ENCODE results near the gene CCDC59. TPM values are rescaled to one million over a fixed set of nuclear protein-coding genes. Genes with fewer than 3 reads are reported as not detected.

The CCDC59 gene
- total RNA-seq, 1 experiment from 2014 or later, result 57.0 TPM

DNA sequence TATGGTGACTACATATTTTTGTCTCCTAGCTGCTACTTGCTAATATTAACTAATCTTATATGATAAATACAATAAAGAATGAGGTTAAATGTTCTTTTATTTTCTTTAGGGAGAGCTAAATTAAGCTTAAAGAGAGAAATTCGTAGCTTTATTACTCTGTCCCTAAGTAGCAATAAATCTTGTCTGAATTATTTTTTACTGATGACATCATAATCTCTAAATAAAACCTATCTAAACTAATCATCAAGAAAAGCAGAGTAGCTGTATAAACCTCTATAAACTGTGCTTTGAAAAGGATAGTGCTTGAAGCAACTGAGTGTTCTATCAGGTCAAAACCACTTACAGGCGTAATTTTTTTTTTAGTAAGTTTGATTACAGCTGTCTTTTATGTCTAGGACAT is 42.6 kb upstream of the CCDC59 start:
- H3K27me3 ChIP-seq (replicated peaks; ENCODE audit: control insufficient read depth, insufficient read depth, low read length), result no peaks in the 10 kb centered on the region
- H3K36me3 ChIP-seq (ENCODE audit: control insufficient read depth, insufficient read depth, low read length), result no peaks in the 10 kb centered on the region
- no peaks in the 10 kb centered on the region for H3K4me1 ChIP-seq
- no peaks in the 10 kb centered on the region for H3K9me3 ChIP-seq
- H3K4me3 Mint-ChIP-seq (ENCODE audit: unreplicated experiment), result no peak overlapping the region
- no peaks in the 10 kb centered on the region for H3K27me3 Mint-ChIP-seq (ENCODE audit: insufficient read depth, unreplicated experiment)
- H3K4me3 ChIP-seq (ENCODE audit: low read depth, low read length), result no peak overlapping the region
- ChIA-PET CTCF (no interaction called here), POLR2A (no interaction called here)
- intact Hi-C loops (cut with micrococcal nuclease; ENCODE audit: unreplicated experiment), result no loop called here
- TF ChIP-seq, protein P1, sequence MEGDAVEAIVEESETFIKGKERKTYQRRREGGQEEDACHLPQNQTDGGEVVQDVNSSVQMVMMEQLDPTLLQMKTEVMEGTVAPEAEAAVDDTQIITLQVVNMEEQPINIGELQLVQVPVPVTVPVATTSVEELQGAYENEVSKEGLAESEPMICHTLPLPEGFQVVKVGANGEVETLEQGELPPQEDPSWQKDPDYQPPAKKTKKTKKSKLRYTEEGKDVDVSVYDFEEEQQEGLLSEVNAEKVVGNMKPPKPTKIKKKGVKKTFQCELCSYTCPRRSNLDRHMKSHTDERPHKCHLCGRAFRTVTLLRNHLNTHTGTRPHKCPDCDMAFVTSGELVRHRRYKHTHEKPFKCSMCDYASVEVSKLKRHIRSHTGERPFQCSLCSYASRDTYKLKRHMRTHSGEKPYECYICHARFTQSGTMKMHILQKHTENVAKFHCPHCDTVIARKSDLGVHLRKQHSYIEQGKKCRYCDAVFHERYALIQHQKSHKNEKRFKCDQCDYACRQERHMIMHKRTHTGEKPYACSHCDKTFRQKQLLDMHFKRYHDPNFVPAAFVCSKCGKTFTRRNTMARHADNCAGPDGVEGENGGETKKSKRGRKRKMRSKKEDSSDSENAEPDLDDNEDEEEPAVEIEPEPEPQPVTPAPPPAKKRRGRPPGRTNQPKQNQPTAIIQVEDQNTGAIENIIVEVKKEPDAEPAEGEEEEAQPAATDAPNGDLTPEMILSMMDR (IDR thresholded peaks at IDR 0.05; ENCODE audit: insufficient read depth in 1 of 2, low read depth in 1 of 2, low read length in 1 of 2, severe bottlenecking in 1 of 2, unreplicated experiment in 1 of 2), result no peak
- H3K4me1 Mint-ChIP-seq (ENCODE audit: low read depth, unreplicated experiment), result no peaks in the 10 kb centered on the region
- no peak for DNase-seq
- H3K9me3 Mint-ChIP-seq (ENCODE audit: unreplicated experiment), result no peaks in the 10 kb centered on the region
- no TSS peak for BruUV-seq (replicated peaks)
- no peak overlapping the region for H3K27ac Mint-ChIP-seq (ENCODE audit: unreplicated experiment)
- no peaks in the 10 kb centered on the region for H3K36me3 Mint-ChIP-seq (ENCODE audit: insufficient read depth, unreplicated experiment)

DNA sequence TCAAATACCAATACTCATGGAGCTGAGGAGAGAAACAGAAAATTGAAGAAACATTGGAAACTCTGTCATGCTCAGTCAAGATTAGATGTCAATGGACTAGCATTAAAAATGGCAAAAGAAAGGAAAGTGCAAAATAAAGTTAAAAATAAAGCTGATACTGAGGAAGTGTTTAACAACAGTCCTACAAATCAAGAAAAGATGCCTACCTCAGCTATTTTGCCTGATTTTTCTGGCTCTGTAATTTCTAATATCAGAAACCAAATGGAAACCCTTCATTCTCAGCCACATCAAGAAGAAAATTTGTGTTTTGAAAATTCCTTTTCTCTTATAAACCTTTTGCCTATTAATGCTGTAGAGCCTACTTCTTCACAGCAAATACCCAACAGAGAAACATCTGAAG is 40.7 kb upstream of the CCDC59 start:
- no peaks in the 10 kb centered on the region for H3K36me3 ChIP-seq (ENCODE audit: control insufficient read depth, insufficient read depth, low read length)
- ChIA-PET CTCF (no interaction called here), POLR2A (no interaction called here)
- Mint-ChIP-seq H3K4me1 (ENCODE audit: low read depth, unreplicated experiment) (no peaks in the 10 kb centered on the region), H3K27me3 (ENCODE audit: insufficient read depth, unreplicated experiment) (no peaks in the 10 kb centered on the region), H3K9me3 (ENCODE audit: unreplicated experiment) (no peaks in the 10 kb centered on the region), H3K27ac (ENCODE audit: unreplicated experiment) (no peak overlapping the region), H3K4me3 (ENCODE audit: unreplicated experiment) (no peak overlapping the region), H3K36me3 (ENCODE audit: insufficient read depth, unreplicated experiment) (no peaks in the 10 kb centered on the region)
- no TSS peak for BruUV-seq (replicated peaks)
- TF ChIP-seq, protein P1 (IDR thresholded peaks at IDR 0.05; ENCODE audit: insufficient read depth in 1 of 2, low read depth in 1 of 2, low read length in 1 of 2, severe bottlenecking in 1 of 2, unreplicated experiment in 1 of 2), result no peak
- H3K4me3 ChIP-seq (ENCODE audit: low read depth, low read length), result no peak overlapping the region
- H3K4me1 ChIP-seq, result no peaks in the 10 kb centered on the region
- no peak for DNase-seq
- no peaks in the 10 kb centered on the region for H3K27me3 ChIP-seq (replicated peaks; ENCODE audit: control insufficient read depth, insufficient read depth, low read length)
- intact Hi-C loops (cut with micrococcal nuclease; ENCODE audit: unreplicated experiment), result no loop called here
- no peaks in the 10 kb centered on the region for H3K9me3 ChIP-seq

DNA sequence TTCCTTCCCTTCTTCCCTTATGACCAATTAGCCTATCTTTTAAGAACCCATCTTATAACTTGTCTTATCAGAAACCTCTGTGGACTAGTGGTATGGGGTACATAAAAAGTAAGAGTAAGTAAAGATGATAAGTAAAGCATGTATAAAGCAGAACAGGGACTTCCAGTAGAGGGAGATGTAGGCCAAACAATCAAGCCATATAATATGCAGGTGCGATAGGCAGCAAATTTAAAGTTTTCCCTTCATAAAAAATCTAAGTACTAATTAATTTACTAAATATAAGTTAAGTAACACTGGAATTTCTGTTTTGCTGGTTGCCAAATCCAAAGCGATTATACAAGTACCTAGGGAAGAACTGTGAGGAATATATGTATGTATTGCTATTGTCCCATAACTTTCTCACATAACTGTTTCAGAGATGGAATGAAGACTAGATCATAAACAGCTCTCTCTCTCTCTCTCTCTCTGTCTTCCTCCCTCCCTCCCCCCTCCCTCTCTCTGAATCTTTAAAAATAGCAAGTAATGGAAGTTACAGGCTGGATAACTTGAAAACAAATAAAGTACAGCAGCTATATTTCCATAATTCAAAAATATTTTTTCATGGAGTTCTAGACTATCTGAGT is 25.9 kb upstream of the CCDC59 start:
- no TSS peak for BruUV-seq (replicated peaks)
- Mint-ChIP-seq H3K27me3 (ENCODE audit: insufficient read depth, unreplicated experiment) (no peaks in the 10 kb centered on the region), H3K27ac (ENCODE audit: unreplicated experiment) (no peak overlapping the region), H3K36me3 (ENCODE audit: insufficient read depth, unreplicated experiment) (no peaks in the 10 kb centered on the region), H3K4me1 (ENCODE audit: low read depth, unreplicated experiment) (no peaks in the 10 kb centered on the region), H3K9me3 (ENCODE audit: unreplicated experiment) (no peaks in the 10 kb centered on the region), H3K4me3 (ENCODE audit: unreplicated experiment) (no peak overlapping the region)
- POLR2A ChIA-PET, result no interaction called here
- H3K36me3 ChIP-seq (ENCODE audit: control insufficient read depth, insufficient read depth, low read length), result no peaks in the 10 kb centered on the region
- intact Hi-C loops (cut with micrococcal nuclease; ENCODE audit: unreplicated experiment), result loop anchor here (1.0 to 5.0 kb wide), 4 partner anchors 133 to 303 kb away; partner anchors contain the start of gene TMTC2
- CTCF ChIA-PET, result interaction anchor here (1.6 kb wide), 1 partner anchor 134 kb away, joined by 3 read pairs; no protein-coding TSS in a partner anchor
- no peaks in the 10 kb centered on the region for H3K4me1 ChIP-seq
- H3K27me3 ChIP-seq (replicated peaks; ENCODE audit: control insufficient read depth, insufficient read depth, low read length), result no peaks in the 10 kb centered on the region
- no peak overlapping the region for H3K4me3 ChIP-seq (ENCODE audit: low read depth, low read length)
- TF ChIP-seq, protein P1 (IDR thresholded peaks at IDR 0.05; ENCODE audit: insufficient read depth in 1 of 2, low read depth in 1 of 2, low read length in 1 of 2, severe bottlenecking in 1 of 2, unreplicated experiment in 1 of 2), result peak; percentile 47 to 50
- peak in 1 of 2 experiments; percentile 22 for DNase-seq
- H3K9me3 ChIP-seq, result no peaks in the 10 kb centered on the region

Data from Caco-2 (cell line).